Measurements from ENCODE around the gene UBXN4.

Gene UBXN4

DNA sequence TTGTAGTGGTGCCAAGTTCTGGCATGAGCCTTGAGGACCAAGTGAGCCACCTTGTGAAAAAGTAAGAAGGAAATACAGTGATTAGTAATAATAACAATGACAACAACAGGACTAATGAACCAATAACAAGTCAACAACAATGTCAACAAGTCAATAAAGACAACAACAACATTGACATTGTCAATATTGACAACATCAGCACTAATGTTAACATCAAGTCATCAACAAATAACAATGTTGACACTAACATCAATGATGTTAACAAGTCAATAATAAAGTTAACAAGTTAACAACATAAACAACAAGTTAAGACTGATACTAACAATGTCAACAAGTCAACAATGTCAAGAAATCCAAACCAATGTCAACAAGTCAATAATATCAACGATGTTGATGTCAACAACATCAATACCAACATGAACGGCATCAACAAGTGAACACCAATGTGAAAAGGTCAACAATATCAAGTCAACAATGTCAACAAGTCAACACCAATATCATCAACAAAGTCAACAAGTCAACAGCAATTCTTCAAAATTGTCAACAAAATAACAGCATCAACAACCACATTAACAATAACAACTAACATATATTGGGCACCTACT lies 71.4 kb downstream of the UBXN4 start:
- no peak for DNase-seq (ENCODE audit: low read depth in 3 of 3)

DNA sequence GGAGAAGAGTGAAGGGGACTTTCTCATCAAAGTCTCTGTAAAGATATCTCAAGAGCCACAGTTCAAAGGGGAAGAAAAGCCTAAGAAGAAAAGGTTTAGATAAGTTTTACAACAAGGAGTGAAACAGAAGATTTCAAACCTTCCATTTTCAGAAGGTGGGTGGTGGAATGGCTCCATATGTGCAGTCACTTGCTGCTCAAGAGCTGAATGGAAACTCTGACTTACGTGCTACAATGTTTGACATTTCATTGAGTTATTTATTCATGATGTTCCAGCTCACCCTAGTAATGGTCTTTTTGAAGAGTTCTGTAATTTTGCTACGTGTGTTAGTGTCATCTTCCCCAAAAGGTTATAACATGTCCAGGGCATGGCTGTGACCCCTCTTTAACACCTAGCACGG lies 73.6 kb downstream of the UBXN4 start:
- peak in 1 of 3 experiments; percentile 9 for DNase-seq (ENCODE audit: low read depth in 3 of 3)

DNA sequence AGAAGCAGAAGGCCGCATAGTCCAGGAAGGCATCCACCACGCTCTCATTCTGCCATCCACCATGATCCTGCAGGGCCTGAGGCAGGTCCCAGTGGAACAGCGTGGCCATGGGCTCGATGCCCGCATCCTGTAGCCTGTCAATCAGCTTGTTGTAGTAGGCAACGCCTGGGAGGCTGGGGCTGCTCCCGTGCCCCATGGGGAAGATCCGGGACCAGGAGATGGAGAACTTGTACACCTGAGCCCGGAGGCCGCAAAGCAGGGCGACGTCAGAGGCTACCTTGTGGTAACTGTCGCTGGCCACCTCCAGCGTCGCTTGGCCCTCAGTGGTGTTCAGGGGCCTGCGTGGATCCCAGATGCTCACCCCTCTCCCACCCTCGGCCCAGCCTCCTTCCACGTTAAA lies 75.8 kb downstream of the UBXN4 start:
- no peak for DNase-seq (ENCODE audit: low read depth in 3 of 3)

DNA sequence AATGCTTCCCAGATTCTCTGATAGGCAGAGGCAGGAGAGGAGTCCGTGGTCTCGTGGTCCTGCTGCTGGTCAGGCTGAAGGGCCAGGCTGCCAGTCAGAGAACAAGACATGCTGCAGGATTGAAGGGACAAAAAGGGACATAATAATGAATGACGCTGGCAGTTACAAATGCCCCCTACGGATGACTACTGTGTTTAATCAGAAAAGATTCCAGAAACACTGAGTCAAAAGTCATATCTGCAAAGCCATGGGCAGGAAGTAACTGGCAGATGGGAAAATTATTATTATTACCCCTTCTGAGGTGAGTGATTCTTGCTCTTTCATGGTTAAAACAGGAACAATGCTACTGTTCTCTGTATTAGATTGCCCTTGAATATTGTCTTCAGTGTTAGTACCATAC lies 76.3 kb downstream of the UBXN4 start:
- no peak for DNase-seq (ENCODE audit: low read depth in 3 of 3)

DNA sequence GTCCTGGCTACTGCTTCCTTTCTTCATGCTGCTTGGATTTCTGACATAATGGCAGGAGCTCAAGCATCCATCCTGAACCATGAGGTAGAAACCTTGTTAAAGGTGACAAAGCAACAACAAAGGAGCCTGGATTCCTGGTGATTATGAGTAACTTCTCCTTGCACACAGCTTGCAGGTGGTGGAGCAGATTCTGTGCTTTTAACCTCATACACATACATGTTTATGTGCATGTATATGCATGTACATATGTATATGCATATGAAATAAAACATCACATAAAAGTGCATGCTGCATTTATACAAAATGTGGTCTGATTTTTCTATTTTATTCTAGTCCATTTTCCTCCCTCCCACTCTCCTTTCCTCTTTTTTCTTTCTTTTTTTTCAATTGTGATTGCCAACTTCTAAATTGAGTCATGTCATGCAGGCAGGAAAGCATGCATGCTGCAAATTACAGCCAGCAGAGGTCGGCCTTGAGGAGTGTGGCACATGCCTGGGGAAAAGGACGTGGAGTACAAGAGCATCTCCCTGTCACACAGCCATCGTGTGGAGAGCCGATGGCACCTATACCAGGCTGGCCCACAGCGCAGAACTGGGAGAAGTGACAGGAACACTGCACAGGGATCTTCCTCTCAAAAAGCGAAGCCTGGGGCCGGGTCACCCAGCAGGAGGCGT lies 77.4 kb downstream of the UBXN4 start:
- DNase-seq (ENCODE audit: low read depth in 3 of 3): peak; percentile 11 to 58 (median 14)

GRCh38 chr2:135820003-135820618 lies 78.5 kb downstream of the UBXN4 start:
- DNase-seq (ENCODE audit: low read depth in 3 of 3): peak; percentile 63 to 87 (median 67)

- DNase-seq (ENCODE audit: low read depth in 3 of 3): no peak
These were observed 79.5 kb downstream of the UBXN4 start for GRCh38 chr2:135821190-135821589.

DNA sequence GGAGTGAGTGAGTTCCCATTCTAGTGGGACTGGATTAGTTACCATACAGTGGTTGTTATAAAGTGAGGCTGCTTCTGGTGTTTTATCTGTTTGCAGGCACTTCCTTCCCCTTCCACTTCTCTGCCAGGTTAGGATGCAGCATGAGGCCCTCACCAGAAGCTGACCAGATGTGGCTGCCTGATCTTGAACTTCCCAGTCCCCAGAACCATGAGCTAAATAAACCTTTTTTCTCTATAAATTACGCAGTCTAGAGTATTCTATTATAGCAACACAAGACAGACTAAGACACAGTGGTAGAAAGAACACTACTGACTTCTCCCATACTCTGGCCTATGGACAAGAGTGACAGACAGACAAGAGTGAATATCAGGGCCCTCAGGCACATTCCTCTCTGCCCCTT lies 81.2 kb downstream of the UBXN4 start:
- DNase-seq (ENCODE audit: low read depth in 3 of 3): no peak

DNA sequence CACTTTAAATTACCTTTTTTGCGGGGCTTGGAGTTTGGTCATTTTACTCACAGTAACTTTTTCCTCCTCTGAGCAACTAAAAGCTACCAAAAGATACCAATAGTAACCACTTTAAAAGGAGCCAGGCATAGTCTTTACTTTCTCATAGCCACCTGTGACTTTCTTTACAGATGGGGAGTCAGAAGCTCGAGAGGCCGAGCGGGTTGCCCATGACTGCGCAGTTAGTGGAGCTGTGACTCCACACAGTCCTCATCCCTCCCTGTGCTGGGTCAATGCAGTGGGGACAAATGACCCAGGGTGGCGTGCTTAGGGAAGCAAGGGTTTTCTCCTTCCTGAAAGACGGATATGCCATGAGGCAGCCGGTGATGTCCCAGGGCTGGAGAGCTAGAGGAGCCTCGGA lies 83.5 kb downstream of the UBXN4 start:
- no peak for DNase-seq (ENCODE audit: low read depth in 3 of 3)

GRCh38 chr2:135825550-135826176 lies 84.0 kb downstream of the UBXN4 start:
- DNase-seq (ENCODE audit: low read depth in 3 of 3): no peak

- DNase-seq (ENCODE audit: low read depth in 3 of 3): no peak
These were observed 84.9 kb downstream of the UBXN4 start for GRCh38 chr2:135826544-135826943.

DNA sequence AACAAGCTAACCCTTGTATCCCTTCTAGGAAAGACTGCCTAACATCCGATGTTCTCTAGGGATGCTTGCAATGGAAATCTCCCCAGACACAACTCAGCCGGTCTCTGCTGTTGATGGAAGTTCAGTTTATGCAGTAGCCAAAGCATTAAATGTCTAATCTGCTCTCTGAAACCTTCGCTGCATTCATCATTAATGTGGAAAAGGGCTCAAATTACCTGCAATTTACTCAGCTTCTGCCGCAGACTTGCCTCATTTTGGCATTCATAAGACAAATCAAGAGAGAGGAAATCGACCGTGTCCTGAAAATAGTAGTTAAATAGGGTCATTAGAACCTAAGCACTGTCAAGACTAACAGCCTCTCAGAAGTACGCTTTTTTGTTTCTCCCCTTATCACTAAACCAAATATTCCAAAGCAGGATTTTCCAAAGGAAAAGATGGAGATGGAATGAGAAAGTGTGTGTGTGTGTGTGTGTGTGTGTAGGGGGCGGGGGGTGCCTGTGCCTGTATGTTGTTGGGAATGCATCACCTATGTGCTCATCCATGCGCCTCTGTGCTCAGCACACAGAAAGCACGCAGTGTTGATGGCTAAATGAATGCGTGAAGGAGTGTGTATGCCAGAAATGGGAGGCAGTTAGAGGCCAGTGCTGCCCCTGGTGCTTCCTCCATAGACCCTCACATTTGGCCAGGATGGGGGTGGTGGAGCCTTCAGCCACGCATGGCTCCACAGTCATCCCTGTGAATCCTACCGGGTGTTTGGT lies 87.9 kb downstream of the UBXN4 start:
- no peak for DNase-seq (ENCODE audit: low read depth in 3 of 3)

DNA sequence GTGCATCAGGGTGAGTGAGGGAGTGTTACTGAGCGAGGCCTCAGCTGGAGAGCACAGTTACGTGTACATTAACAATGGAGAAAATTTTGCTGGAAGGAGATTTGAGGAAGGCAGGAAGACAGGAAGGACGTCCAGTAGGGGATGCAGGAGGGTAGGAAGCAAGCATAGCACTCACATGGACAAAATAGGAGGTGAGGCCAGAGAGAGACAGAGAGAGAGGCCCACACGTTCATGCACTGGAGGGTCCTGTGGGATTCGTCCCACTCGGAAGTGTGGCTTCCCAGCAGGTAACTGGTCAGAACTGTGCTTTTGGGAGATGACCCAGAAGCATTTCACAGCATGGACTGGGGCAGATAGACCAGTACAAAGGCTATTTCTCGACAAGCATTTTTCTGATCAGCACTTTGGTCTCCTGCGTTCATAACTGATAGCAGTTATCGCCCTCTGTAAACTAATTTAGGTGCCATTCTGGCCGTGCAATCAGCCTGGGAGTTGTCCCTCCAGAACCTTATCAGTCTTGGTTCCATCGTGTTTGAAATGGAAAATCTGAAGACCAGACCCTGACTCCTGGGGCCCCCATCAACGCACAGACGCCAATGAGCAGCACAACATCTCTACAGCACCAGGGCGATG lies 89.6 kb downstream of the UBXN4 start:
- DNase-seq (ENCODE audit: low read depth in 3 of 3): no peak

DNA sequence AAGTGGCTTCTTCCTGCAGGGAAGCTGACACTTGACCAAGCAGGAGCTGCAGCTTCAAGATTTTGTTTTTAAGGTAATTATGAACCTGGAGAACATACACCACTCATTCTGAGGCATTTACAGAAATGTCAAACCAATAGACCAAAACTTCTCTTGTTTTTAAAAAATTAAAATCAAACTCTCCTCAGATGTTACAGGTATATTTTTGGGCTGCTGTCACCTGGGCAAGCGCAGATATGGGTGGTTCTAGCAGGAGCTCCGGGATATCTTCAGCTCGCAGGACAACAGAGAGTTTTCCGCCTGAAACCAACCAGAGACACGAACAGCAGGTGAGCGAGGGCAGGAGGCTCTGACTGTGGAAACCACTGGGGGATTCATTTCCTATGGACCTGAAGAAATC lies 91.2 kb downstream of the UBXN4 start:
- DNase-seq (ENCODE audit: low read depth in 3 of 3): no peak

Data from stimulated activated CD4-positive, alpha-beta T cell treated with anti-CD3 and anti-CD28 coated beads, TNF-alpha, amount 100 ng/mL, for 24 hours (primary cell).